ENCODE measurements around the gene HECTD1. TPM values are rescaled to one million over a fixed set of nuclear protein-coding genes. Genes with fewer than 3 reads are reported as not detected.
A peak's percentile ranks its signal among the peaks of the same experiment; 100 is the strongest.

HECTD1 gene
- total and polyA plus RNA-seq, 9 of the 15 experiments (the other 6 are each of a cell fraction or from before 2014, with no cell fraction given) = 27.9 to 111 (median 78.1) TPM

DNA sequence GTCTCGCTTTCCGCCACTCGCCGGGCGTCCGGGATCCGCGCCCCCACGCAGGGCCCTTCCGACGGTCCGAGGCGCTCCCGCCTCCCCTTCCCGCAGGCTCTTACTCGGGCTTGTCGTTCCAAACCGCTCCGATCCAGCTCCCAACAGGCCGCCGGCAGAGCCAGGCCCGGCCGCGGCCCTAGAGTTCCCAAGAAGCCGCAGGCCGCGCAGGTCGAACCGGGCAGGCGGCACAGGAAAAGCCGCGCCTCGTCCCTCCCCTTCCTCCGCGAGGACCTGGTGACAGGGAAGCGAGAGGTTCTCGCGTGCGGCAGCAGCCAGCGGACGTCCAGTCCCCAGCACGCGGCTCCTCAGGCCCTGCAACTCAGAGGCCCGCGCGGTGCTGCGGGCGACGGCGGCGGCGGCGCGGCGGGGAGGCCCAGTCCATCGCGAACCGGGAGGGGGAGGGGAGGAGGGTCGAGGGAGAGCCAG lies 272 bp downstream of the HECTD1 start:
- no peaks in the 10 kb centered on the region for H3K9me3 ChIP-seq (replicated peaks; ENCODE audit: control insufficient read depth, insufficient read depth, low read depth, low read length)
- FAIRE-seq (no peak), DNase-seq (ENCODE audit: extremely low read depth in 1 of 4, low spot score in 3 of 4) (no peak), ATAC-seq (no peak)
- peaks cover 53% of the 10 kb centered on the region for H3K79me2 ChIP-seq (ENCODE audit: control insufficient read depth, insufficient read depth, low read length)
- in situ Hi-C loops (cut with MboI) (no loop called here), intact Hi-C loops (cut with micrococcal nuclease) (loop anchor here (5.0 kb wide), 2 partner anchors 35 to 150 kb away; no protein-coding TSS in a partner anchor)
- H3K4me1 ChIP-seq (replicated peaks in 1 of 2; ENCODE audit: control insufficient read depth in 2 of 2, insufficient read depth in 2 of 2, low read length in 2 of 2) = peaks cover 6 to 9% of the 10 kb centered on the region in 2 experiments; a peak in 4 of 5 replicates
- peak overlapping the region; percentile 83 for H2AFZ ChIP-seq (ENCODE audit: low read depth, low read length)
- peak overlapping the region; percentile 97 to 98 for H3K9ac ChIP-seq (ENCODE audit: insufficient read depth in 1 of 2, low read depth in 2 of 2, low read length in 2 of 2)
- 4% methylated on average over 11 of the region's 59 CpGs for WGBS (ENCODE audit: insufficient coverage, low coverage, missing lambda C conversion rate)
- H3K27ac ChIP-seq (ENCODE audit: extremely low read depth, low read depth, low read length) = peak overlapping the region; percentile 99
- ChIA-PET CTCF (ENCODE audit: low intra/inter-chr PET ratio) (no interaction called here), POLR2A (interaction anchor here (0.8 to 2.4 kb wide), 10 partner anchors 9 to 213 kb away, joined by 3 to 13 read pairs (median 4); partner anchors contain the start of gene HEATR5A)
- peak overlapping the region; percentile 63 for H3K4me3 ChIP-seq
- no peaks in the 10 kb centered on the region; the same call in 1 of the 2 replicates for H4K20me1 ChIP-seq (replicated peaks; ENCODE audit: control insufficient read depth, insufficient read depth, low read length)
- BruUV-seq (replicated peaks) = no TSS peak
- H3K9me1 ChIP-seq (ENCODE audit: control insufficient read depth, insufficient read depth, low read length) = no peaks in the 10 kb centered on the region
- H3K4me2 ChIP-seq (ENCODE audit: insufficient read depth, low read length) = peak overlapping the region; percentile 83; the same call in 1 of the 2 replicates
- no peaks in the 10 kb centered on the region for H3K27me3 ChIP-seq (ENCODE audit: control insufficient read depth in 2 of 2, insufficient read depth in 2 of 2, low read length in 2 of 2)
- peaks cover 26% of the 10 kb centered on the region for H3K36me3 ChIP-seq (ENCODE audit: control insufficient read depth, insufficient read depth, low read length)
- TF ChIP-seq CHAMP1 (IDR thresholded peaks at IDR 0.05) (no peak), GTF2E2 (tag; IDR thresholded peaks at IDR 0.05) (no peak; the same call in 1 of the 2 replicates), SPI1 (IDR thresholded peaks at IDR 0.05; ENCODE audit: borderline replicate concordance, low read depth, low read length) (no peak), HEY1 (CRISPR knock-in tag; IDR thresholded peaks at IDR 0.05; ENCODE audit: borderline replicate concordance) (no peak), ZNF431 (CRISPR knock-in tag; IDR thresholded peaks at IDR 0.05) (0 out of 2 replicates have a peak, but pooled peaks have one; percentile 26), ZNF184 (CRISPR knock-in tag; IDR thresholded peaks at IDR 0.05) (no peak), MAZ (CRISPR knock-in tag; conservative IDR thresholded peaks at IDR 0.05 in 1 of 2, IDR thresholded peaks at IDR 0.05 in 1 of 2) (no peak), ZC3H8 (IDR thresholded peaks at IDR 0.05) (no peak), CHD2 (IDR thresholded peaks at IDR 0.05; ENCODE audit: low read depth, low read length) (no peak), STAG1 (CRISPR knock-in tag; IDR thresholded peaks at IDR 0.05; ENCODE audit: borderline replicate concordance) (peak; percentile 26; the same call in 1 of the 2 replicates), ZNF232 (CRISPR knock-in tag; IDR thresholded peaks at IDR 0.05) (peak; percentile 52; the same call in 1 of the 2 replicates), ETV1 (tag; conservative IDR thresholded peaks at IDR 0.05; ENCODE audit: low read depth) (no peak), NFATC3 (IDR thresholded peaks at IDR 0.05) (no peak), EHMT2 (IDR thresholded peaks at IDR 0.05) (no peak), ZNF444 (CRISPR knock-in tag; IDR thresholded peaks at IDR 0.05) (no peak), BCOR (IDR thresholded peaks at IDR 0.05) (no peak), RBM14 (IDR thresholded peaks at IDR 0.05; ENCODE audit: borderline replicate concordance, insufficient read depth, low read depth, low read length) (no peak)
- TF ChIP-seq, protein P1, sequence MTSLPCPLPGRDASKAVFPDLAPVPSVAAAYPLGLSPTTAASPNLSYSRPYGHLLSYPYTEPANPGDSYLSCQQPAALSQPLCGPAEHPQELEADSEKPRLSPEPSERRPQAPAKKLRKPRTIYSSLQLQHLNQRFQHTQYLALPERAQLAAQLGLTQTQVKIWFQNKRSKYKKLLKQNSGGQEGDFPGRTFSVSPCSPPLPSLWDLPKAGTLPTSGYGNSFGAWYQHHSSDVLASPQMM (CRISPR knock-in tag; IDR thresholded peaks at IDR 0.05) = no peak
- TF ChIP-seq, protein P2, sequence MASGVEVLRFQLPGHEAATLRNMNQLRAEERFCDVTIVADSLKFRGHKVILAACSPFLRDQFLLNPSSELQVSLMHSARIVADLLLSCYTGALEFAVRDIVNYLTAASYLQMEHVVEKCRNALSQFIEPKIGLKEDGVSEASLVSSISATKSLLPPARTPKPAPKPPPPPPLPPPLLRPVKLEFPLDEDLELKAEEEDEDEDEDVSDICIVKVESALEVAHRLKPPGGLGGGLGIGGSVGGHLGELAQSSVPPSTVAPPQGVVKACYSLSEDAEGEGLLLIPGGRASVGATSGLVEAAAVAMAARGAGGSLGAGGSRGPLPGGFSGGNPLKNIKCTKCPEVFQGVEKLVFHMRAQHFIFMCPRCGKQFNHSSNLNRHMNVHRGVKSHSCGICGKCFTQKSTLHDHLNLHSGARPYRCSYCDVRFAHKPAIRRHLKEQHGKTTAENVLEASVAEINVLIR (CRISPR knock-in tag; IDR thresholded peaks at IDR 0.05) = no peak
- TF ChIP-seq, protein P3, sequence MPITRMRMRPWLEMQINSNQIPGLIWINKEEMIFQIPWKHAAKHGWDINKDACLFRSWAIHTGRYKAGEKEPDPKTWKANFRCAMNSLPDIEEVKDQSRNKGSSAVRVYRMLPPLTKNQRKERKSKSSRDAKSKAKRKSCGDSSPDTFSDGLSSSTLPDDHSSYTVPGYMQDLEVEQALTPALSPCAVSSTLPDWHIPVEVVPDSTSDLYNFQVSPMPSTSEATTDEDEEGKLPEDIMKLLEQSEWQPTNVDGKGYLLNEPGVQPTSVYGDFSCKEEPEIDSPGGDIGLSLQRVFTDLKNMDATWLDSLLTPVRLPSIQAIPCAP (CRISPR knock-in tag; IDR thresholded peaks at IDR 0.05; ENCODE audit: borderline replicate concordance) = no peak

Data from K562 (cell line).